ENCODE results near the gene SKP1. TPM values are rescaled to one million over a fixed set of nuclear protein-coding genes. Genes with fewer than 3 reads are reported as not detected.

The SKP1 gene
- total and polyA plus RNA-seq, 4 donors: 129 to 407 (median 253) TPM

DNA sequence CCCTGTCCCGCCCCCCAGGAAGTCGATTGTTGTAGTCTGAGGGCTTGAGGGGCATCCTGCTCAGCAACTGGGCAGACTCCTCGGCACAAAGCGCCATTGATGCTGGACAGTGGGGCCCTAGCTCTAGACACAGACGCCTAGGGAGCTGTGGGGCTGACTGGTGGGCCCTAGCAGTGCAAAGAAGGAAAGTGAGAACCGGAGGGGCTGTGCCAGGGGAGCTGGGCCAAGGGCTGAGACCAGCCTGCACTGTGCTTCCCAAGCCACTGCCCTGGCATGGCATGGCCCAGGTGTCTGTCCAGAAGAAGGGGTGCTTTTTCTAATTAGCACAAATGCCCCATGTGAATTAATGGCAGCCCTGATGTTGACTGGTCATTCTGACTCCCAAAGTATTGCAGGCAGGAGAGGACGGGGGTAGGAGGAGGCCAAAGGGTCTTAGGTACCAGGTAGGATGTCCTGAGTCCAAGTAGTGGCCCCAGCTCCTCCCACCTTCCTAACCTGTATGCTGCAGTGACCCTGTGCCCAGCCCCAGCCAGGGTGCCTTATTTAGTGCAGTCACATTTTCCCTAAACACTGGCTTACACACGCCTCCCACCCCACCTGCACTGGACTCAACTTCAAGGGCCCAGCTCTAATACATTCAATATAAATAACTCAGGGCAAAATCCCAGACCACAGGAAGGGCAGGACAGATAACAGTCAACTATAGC is 46.4 kb downstream of the SKP1 start:
- peaks cover 0 to 8% (median 5%) of the 10 kb centered on the region in 4 donors for H3K4me1 ChIP-seq (ENCODE audit: control insufficient read depth in 4 of 4, insufficient read depth in 4 of 4, low read length in 3 of 4)
- no peak overlapping the region for H3K9ac ChIP-seq (ENCODE audit: low read depth in 1 of 2, low read length in 2 of 2)
- no peak overlapping the region for H3K4me3 ChIP-seq (ENCODE audit: low read depth in 1 of 3, low read length in 3 of 3)
- DNase-seq (ENCODE audit: low spot score): no peak
- H3K27me3 ChIP-seq (ENCODE audit: control insufficient read depth in 4 of 4, insufficient read depth in 4 of 4, low read length in 3 of 4): no peaks in the 10 kb centered on the region
- H3K9me3 ChIP-seq (ENCODE audit: control insufficient read depth in 4 of 4, low read length in 3 of 4): no peaks in the 10 kb centered on the region
- no peak overlapping the region for H3K27ac ChIP-seq (ENCODE audit: low read depth in 1 of 2, low read length in 2 of 2)
- no peak for TF ChIP-seq REST (IDR thresholded peaks at IDR 0.05)
- TF ChIP-seq RAD21 (IDR thresholded peaks at IDR 0.05): no peak
- no peak for TF ChIP-seq NR2F2 (IDR thresholded peaks at IDR 0.05)
- no peak for TF ChIP-seq JUND (IDR thresholded peaks at IDR 0.05)
- no peak for TF ChIP-seq SP1 (IDR thresholded peaks at IDR 0.05)
- TF ChIP-seq YY1 (IDR thresholded peaks at IDR 0.05): no peak
- no peak for TF ChIP-seq GABPA (IDR thresholded peaks at IDR 0.05 in 1 of 2, conservative IDR thresholded peaks at IDR 0.05 in 1 of 2)
- no peak for TF ChIP-seq TAF1 (conservative IDR thresholded peaks at IDR 0.05)
- no peak for TF ChIP-seq MAX (IDR thresholded peaks at IDR 0.05)
- no peak for TF ChIP-seq HNF4A (conservative IDR thresholded peaks at IDR 0.05)
- no peak for TF ChIP-seq RXRA (IDR thresholded peaks at IDR 0.05)
- TF ChIP-seq EGR1 (IDR thresholded peaks at IDR 0.05; ENCODE audit: low read depth in 2 of 2): no peak
- TF ChIP-seq, protein P1, sequence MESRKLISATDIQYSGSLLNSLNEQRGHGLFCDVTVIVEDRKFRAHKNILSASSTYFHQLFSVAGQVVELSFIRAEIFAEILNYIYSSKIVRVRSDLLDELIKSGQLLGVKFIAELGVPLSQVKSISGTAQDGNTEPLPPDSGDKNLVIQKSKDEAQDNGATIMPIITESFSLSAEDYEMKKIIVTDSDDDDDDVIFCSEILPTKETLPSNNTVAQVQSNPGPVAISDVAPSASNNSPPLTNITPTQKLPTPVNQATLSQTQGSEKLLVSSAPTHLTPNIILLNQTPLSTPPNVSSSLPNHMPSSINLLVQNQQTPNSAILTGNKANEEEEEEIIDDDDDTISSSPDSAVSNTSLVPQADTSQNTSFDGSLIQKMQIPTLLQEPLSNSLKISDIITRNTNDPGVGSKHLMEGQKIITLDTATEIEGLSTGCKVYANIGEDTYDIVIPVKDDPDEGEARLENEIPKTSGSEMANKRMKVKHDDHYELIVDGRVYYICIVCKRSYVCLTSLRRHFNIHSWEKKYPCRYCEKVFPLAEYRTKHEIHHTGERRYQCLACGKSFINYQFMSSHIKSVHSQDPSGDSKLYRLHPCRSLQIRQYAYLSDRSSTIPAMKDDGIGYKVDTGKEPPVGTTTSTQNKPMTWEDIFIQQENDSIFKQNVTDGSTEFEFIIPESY (IDR thresholded peaks at IDR 0.05): no peak
- no peak for TF ChIP-seq CTCF (IDR thresholded peaks at IDR 0.05; ENCODE audit: low read depth, low read length, missing input control)
- WGBS: 90% methylated on average over 8 of the region's 8 CpGs
- peaks cover 0 to 6% (median under 1%) of the 10 kb centered on the region in 4 donors for H3K36me3 ChIP-seq (ENCODE audit: control insufficient read depth in 4 of 4, insufficient read depth in 3 of 4, low read depth in 1 of 4, low read length in 3 of 4)

All from liver (tissue), 9 donors.